Stimulated activated CD4-positive, alpha-beta T cell treated with anti-CD3 and anti-CD28 coated beads, Interleukin-12 subunit alpha, Interleukin-12 subunit beta, amount 100 ng/mL, for 24 hours (primary cell): Measurements from ENCODE around the gene TNN.
"Not testable (repeated sequence)": the region's sequence is repeated elsewhere in the genome, so short reads cannot be mapped to it uniquely, and the experiment has no call there.

Experiments used
- DNase-seq, 2 experiments: peaks; one replicate each; pipeline ENCODE4 v3.0.0-alpha.2; 2020; ENCODE audit warnings: low read depth in 2 of 2

Gene TNN

DNA sequence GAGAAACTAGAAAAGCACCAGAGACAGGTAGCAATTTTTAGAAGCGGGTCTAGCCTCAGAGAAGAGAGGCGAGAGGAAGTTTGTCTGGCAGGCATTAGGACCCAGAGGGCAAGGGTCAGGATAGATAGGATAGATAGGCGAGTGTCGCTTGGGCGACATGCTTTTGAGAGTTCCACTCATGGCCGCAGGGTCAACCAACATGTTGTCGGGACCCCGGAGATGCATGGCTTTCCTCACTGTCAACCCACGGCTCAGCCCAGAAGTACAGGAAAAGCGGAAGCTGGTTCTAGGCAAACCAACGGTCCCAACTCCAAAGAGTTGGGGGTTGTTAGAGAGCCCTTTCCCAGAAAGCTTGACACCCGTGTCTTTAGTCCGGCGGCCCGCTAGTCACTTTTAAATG lies 38.9 kb downstream of the TNN start:
- not testable (repeated sequence) for DNase-seq

GRCh38 chr1:175108331-175108820 lies 40.7 kb downstream of the TNN start:
- DNase-seq = not testable (repeated sequence)

DNA sequence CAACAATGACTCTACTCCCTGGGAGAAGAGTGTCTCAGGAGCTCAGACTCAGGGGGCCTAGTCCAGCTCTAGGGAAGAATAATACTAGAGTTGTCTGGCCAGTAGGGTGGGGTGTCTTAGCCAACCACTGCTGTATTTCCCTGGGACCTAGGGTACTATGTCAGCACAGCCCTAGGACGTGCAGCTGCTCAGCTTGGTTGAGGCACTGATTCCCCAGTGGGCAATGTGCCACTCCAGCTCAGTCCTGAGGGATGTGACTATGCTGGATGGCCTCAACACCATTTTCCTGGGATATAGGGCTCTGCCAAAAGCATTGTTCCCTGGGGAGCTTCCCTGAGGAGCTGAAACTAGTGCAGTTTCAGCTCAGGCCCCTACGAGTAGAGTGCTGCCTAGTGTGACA lies 47.4 kb downstream of the TNN start:
- no peak for DNase-seq

- no peak for DNase-seq
Observed at GRCh38 chr1:175116210-175116798, 48.7 kb downstream of the TNN start.

- DNase-seq = no peak
Observed at GRCh38 chr1:175116903-175117302, 49.3 kb downstream of the TNN start.

GRCh38 chr1:175118375-175119367 lies 51.0 kb downstream of the TNN start:
- no peak for DNase-seq

GRCh38 chr1:175120511-175120910 lies 52.9 kb downstream of the TNN start:
- no peak for DNase-seq

GRCh38 chr1:175124861-175125260 lies 57.2 kb downstream of the TNN start:
- no peak for DNase-seq

DNA sequence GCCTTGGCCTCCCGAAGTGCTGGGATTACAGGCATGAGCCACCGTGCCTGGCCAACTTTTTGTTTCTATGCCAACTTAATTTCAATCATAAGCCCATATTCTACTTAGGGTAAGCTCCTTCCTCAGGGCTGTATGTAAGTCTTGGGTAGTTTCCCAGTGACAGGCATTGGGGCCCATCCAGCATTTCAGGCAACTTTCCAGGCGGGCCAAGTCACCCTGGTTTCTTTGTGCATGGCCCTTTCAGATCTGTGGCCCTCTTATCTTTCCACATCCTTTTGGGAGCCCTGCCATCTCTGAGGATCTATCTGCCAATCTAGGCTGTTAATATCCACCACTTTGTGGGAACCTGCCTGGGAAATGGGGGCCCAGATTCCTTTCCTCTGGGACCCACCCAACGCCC lies 58.7 kb downstream of the TNN start:
- DNase-seq = no peak

DNA sequence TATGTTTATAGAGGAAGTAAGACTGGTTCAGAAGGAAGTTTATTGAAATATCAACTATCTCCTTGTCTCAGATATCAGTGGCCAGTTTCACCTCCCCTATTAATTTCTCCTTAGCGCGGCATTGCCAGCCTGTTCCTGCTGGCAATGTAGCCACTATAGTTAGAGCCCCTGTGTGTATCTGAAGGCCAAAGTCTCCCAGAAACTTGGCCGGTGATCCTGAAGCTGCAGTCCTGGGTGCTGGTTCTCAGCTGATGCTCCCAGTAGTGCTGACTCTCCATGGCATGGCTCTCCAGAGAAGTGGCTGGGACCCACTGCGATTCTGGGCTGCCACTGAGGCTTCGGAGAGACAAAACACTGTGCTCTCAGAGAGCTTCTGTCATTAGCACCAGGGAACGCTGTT lies 59.9 kb downstream of the TNN start:
- DNase-seq = no peak

- DNase-seq = no peak
Observed at GRCh38 chr1:175128523-175128922, 60.9 kb downstream of the TNN start.

DNA sequence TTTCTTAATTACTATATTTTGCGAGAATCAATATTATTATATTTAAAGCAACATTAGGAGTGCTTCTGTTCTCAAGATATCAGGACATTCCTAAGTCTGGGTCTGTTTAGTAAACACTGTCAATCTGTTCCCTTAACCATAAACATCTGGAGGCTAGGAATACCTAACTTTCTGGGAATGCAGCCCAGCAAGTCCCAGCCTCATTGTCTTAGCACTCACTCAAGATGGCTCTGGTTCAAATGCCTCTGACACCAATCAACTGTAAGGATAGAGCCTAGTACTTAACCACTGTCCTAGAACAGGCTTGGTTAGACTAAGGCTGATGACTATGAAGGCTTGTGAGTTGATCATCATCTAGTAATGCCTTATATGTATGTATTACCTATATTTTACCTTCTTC lies 61.5 kb downstream of the TNN start:
- no peak for DNase-seq

DNA sequence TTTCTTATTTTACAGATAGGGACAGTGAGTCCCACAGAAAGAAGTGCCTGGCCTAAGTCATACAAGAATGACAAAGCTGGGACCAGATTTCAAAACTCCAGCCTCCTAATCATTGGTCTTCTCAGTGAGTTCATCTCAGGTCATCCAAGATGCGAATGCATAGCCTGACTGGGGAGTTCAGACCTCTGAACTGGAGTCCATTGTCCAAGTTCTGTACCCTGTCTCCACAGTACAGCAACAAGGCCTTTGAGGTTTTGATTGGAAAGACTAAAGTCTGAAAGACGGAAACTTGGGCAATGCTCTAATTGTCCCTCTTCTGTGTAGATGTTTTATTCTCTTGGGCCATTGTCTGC lies 62.0 kb downstream of the TNN start:
- DNase-seq = no peak

DNA sequence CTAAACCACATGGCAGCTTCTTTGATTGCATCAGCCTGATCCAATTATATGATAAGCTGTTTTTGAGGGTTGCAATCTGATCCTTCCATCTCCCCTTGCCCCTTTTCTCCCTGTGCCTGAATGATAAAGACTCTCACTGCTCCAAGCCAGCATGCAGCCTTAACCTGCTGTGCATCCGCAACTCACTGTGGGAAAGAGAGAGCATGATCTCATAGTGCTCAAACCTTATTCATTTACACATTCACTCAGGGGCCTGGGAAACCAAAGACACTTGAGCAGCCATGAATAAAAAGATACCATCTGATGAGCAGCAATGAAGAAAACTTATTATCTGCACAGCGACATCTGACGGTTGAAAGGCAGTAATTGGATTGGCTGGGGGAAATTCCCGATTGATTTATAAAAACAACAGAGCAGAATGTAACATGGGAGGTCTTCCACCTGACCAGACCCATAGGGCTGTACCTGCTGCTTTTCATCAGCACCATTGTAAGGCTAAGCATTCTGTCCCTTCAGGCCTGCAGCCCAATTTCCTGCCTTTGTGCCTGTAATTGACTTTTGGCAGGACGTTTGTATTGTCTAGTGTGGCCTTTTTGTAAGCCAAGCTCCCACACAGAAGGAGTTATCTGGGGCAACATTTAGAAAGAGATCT lies 62.5 kb downstream of the TNN start:
- no peak for DNase-seq

- no peak for DNase-seq
Observed at GRCh38 chr1:175130649-175131045, 63.0 kb downstream of the TNN start.

- DNase-seq = no peak
Observed at GRCh38 chr1:175131095-175131494, 63.5 kb downstream of the TNN start.

DNA sequence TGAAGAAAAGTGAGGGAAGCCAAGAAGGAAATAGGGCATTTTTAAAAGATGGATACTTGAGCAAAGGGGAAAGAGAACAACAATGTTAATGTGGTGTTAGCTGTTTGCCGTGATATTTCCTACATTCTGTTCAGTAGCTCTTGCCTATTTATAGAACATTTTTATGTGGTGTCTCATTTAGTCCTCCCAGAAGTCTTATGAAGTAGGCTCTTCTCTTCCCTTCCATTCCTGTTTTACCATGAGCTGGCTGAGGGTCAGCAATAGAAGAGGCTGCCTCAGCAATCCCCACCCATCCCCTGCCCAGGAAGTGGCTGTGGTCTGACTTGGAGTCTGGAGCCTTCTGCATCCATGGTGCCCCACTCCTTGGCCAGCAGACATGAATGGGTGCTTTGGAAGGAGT lies 64.8 kb downstream of the TNN start:
- no peak for DNase-seq

GRCh38 chr1:175133673-175134435 lies 66.2 kb downstream of the TNN start:
- DNase-seq = no peak

DNA sequence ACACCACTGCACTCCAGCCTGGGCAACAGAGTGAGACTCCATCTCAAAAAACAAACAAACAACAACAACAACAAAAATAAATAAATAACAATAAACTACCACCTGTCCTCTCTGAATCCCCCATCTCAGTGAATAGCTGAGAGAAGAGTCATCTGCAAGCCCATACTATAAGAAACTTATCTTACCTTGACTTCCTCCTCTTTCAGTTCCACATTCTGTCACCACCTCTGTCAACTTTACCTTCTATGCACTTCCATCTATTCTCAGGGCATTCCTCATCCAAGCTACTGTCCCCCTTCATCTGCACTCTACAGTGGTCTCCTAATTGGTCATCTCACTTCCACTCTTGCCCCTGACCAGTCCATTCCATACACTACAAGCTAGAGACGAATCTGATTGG lies 66.9 kb downstream of the TNN start:
- DNase-seq = no peak

DNA sequence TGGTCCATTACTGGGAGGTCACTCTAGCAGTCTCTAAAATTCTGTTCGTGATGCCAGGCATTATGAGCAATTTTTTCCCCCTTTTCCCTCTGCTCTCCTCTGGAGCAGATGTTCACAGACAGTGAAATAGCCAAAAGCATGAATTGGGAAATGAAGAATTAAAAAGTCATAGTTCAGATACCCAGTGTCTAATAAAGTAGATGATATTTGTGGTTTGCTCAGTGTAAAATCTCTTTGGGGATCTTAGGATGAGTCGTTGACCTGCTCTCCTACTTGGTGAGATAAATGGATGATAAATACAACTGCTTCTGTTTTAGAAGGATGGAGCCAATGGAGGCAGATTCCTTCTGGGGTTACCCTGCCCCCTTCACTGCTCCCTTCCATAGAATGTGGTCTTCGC lies 68.6 kb downstream of the TNN start:
- no peak for DNase-seq

GRCh38 chr1:175137369-175137768 lies 69.7 kb downstream of the TNN start:
- DNase-seq = no peak

- DNase-seq = no peak
Observed at GRCh38 chr1:175138579-175138978, 70.9 kb downstream of the TNN start.
